DND-41 (cell line): Measurements from ENCODE around the gene MINDY4.

Source experiments
- CTCF ChIP-seq: IDR thresholded peaks from 2 replicates; pipeline ENCODE4 v1.5.1; 2012; ENCODE audit warnings: borderline replicate concordance, low read length, moderate library complexity, mild to moderate bottlenecking; ENCODE audit not compliant: poor library complexity, severe bottlenecking; ENCODE audit errors: extremely low read depth
- EZH2 ChIP-seq: IDR thresholded peaks from 3 replicates; pipeline ENCODE4 v1.6.1; 2012; ENCODE audit warnings: borderline replicate concordance, low read depth, mild to moderate bottlenecking, moderate library complexity, low read length, inconsistent platforms; ENCODE audit not compliant: severe bottlenecking

GRCh38 chr7:30937416-30937815 is 166.2 kb downstream of the MINDY4 start:
- TF ChIP-seq CTCF (no peak), EZH2 (no peak)
